ENCODE measurements around the gene MMP13.
"Not testable (repeated sequence)": the region's sequence is repeated elsewhere in the genome, so short reads cannot be mapped to it uniquely, and the experiment has no call there.

The MMP13 gene

DNA sequence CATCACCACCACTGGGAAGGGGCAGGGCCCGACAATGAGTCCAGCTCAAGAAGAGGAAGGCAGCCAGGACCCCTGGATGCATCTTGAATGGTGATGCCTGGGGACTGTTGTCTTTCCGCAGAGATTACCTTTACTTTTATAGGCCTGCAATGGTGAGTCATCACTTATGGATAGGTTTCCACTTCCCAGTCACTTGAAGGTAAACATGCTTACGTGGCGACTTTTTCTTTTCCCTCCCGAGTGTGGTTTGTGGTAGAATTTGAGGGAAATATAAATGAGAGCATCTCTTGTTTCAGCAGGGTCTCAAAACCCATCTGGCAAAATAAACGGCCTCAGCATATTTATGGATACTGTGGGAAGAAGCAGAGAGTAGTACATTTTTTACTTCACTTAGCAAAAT, at the start of gene MMP13:
Gene MMP13 (minus strand): TSS at position 109 of the 400 bp plus-strand sequence. CDS start 27 bp downstream, at position 82.
- no peak for DNase-seq

DNA sequence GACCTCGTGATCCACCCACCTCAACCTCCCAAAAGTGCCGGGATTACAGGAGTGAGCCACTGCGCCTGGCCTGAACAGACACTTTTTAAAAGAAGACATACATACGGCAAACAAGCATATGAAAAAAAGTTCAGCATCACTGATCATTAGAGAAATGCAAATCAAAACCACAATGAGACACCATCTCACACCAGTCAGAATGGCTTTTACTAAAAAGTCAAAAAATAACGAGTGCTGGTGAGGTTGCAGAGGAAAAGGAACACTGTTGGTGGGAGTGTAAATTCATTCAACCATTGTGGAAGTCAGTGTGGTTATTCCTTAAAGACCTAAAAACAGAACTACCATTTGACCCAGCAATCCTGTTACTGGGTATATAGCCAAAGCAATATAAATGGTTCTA, 48.7 kb upstream of the MMP13 start:
- not testable (repeated sequence) for DNase-seq

DNA sequence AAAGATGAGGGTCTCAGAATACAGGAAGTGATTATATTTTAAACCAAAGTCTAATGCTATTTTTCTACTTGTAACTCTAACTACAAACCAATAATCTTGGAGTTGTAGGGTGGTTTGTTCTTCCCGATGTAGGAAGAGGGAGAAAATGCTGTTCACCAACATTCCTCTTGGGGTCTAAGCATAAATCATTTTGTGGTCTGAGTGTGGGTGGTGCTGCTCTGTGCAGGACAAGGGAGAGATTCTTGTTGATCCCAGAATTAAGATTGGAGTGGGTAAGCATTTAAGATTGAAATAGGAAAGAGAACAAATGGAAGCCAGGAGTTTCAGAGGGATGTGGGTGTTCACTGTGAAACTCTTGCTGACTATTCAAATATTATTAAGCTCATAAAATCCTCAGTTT, 38.6 kb upstream of the MMP13 start:
- no peak for DNase-seq

DNA sequence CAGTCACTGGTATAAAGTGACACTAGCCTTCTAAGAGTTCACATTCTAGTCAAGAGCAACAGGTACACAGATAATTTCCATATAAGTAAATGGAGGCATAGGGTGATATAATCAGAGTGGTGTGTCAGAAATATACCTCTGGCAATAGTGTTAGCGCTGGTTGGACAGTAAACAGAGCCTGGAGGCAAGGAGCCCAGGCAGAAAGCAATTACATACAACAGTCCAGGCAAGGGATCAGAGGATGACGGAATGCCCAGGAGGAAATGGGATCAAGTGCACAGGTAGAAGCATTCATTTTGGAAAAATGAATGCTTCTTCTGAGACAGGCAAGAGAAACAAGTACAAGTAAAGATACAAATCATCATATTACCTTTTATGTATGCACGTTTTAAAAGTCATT, 36.2 kb upstream of the MMP13 start:
- no peak for DNase-seq

DNA sequence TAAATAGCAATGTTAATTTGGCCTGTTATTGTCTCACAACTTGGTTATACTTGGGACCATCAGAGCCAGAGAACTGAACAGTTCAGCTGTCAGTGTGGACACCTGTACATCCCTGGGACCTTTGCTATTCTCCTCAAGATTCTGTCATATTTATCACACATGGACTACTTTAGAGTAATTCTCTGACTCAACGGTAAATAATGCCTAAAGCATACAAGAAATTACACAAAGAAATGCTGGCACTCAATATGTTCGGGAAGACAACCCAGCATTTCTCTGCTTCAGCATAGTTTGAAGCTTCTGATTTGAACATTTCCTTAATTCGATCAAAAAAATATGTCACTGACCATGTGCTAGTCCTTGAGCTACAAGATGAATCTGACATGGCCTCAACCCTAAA, 34.6 kb upstream of the MMP13 start:
- no peak for DNase-seq

DNA sequence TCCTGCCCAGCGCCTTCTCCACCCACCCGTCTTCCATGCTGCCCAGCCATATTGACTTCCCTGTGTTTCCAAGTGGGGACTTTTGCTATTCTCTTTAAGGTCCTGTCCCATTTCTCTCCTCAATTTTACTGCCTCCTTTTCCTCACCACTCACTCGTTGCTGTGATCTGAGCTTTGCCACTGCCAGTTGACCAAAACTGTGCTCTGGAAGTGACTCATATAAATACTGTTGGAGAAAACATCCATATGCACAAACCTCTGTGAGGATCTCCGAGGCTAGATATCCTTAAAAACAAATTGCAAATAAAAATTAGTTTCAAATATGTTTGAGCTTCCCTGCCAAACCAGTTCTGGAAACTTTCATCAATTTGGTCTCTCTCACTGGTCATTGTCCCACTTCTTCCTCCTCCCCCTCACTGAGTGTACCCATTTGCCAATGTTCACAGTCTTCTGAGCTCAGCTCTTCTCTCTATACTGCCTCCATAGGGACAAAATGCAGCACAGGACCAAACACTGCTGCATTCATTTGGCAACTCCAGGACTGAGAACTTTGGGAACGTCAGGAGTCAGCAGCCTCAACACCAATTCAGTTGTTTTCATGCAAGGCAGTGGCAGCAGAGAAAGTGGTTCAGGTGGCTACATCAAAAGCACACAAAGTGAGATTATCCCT, 34.0 kb upstream of the MMP13 start:
- DNase-seq = no peak

DNA sequence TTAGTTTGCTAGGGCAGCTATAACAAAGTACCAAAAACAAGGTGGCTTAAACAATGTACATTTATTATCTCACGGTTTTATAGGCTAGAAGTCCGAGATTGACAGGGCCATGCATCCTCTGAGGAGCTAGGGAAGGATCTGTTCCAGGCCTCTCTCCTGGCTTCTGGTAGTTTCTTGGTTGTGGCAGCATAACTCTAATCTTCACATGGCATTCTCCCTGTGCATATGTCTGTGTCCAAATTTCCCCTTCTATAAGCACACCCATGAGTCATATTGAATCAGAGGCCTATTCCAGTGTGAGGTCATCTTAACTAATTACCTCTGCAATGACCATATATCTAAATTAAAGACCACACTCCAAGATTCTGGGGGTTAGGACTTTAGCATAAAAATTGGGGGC, 31.3 kb upstream of the MMP13 start:
- DNase-seq = no peak

DNA sequence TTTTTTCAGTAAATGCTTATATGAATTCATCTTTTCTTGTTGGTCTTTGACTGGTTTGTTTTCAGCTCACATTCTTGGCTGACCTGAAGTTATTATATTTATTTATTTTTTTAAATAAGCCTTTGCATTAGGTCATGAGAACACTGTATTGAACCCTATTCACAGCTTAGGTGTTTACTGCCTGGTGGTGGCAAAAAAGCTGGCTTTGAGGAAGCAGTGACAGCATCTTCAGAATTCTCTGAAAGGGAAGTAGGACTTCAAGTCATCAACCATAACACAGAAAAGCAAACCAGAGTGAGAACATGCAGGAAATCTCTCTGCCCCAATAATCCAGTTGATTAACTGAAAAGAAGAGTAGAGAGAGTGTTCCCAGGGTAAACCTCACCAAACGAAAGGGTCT, 30.3 kb upstream of the MMP13 start:
- no peak for DNase-seq

DNA sequence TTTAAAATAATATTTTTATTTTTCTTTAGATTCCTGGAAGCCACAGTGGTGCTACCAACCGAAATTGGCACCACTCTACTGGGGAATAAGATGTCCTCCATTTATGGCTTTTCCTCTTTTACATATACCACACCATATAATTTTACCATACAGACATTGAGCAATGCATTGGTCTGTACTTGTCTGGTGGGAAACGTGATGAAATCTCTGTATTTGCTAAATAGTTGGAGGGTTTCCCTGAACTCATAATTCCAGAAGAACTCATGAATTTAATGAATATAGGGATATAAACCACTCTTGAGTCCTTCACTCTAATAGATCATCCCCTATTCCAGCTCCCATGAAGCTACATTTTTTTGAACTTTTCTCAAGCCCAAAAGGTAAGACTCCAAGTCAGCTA, 28.0 kb upstream of the MMP13 start:
- DNase-seq = no peak

DNA sequence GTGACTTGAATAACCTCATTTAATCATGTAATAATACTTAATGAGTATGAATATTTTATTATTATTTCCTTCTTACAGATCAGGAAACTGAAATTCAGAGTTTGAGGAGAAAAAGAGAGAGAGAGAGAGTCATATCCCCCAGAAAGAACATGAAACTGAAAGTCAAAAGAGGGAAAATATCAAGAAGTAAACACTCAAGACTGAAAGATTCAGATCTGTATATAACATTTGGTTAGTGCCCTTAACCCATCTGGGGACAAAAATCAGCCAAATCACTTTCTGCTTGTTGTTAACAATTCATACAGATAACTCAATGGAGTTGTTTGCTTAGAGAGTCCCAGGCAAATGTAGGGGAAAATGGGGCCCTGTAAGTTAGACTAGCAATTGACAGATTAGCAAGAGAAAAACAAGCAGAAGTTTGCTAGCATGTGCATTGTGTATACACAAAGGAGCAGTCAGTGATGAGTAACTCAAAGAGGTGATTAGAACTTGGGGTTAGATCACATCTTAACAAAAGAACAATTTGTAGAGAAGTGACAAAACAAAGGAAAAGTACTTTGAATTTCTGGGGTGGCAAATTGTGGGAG, 25.9 kb upstream of the MMP13 start:
- DNase-seq = no peak

DNA sequence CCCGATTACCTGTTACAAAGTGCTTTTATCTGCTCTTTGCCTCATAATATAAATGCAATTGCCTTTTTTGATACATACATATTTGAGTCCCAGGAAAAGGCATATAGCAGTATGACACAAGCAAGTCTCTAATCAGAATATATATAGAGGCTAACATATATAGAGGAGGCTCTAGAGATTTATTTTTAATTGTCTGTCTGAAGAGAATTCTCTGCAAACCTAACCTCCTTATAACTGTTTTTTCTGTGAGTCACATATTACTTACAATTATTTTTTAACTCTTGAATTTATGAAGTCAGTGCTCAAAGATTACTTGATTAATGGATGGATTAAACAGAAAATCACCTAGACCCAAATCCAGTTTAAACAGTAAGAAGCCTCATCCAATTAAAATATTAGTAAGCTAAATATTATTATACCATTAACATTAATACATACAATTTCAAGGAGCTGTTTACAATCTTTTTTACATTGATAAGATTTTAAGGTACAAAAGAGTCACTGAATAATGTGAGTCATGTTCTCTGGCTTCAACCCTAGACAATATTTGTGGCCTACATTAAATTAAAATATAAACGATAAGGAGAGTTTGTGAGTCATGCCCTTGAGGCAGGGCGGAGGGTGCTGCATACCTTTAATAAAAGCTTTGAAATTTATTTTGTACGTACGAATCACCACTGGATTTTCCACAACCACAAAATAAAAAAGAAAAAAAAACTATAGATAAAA, 19.2 kb upstream of the MMP13 start:
- no peak for DNase-seq

DNA sequence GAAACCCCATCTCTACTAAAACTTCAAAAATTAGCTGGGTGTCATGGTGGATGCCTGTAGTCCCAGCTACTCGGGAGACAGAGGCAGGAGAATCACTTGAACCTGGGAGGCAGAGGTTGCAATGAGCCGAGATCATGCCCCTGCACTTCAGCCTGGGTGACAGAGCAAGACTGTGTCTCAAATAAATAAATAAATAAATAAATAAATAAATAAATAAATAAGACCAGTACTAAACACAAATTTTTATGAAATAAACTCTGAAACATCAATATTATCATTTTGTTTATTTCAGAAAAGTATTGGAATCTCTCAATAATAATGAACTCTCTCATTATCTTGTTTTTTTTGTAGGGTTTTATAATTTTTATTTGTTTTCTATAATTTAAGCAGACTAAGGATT, 18.2 kb upstream of the MMP13 start:
- not testable (repeated sequence) for DNase-seq

DNA sequence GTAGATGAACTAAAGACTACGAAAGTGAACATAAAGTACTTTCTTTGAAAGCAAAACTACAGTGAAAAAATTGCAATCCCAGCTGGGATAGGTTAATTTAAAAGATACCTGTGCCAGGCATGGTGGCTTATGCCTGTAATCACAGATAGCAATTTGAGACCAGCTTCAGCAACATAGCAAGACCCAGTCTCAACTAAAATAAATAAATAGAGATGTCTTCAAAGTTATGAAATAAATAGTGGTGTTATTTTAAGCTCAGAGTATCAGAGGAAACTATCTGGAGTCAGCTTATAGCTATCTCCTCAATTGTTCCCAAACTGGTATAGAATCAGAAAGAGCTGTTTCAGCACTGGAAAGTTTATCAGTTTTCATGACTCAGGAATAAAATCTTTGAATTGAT, 17.3 kb upstream of the MMP13 start:
- no peak for DNase-seq

DNA sequence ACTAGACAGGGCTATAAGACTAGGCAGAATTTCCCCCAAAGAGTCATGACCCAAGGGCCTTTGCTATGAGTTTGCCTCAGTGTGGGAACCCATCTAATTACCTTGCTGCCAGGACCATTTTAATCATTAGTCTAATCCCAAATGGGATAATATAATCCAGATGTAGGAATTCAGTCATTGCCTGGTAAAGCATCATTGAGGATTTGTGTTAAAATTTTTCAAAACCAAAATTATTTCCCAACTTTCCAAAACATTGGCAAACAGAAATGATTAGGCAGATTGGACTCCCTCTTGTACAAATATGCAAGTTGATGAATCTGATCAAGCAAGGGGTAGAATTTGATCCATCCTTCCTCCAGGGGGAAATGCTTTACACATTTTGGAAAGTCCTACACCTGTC, 16.2 kb upstream of the MMP13 start:
- DNase-seq = no peak

DNA sequence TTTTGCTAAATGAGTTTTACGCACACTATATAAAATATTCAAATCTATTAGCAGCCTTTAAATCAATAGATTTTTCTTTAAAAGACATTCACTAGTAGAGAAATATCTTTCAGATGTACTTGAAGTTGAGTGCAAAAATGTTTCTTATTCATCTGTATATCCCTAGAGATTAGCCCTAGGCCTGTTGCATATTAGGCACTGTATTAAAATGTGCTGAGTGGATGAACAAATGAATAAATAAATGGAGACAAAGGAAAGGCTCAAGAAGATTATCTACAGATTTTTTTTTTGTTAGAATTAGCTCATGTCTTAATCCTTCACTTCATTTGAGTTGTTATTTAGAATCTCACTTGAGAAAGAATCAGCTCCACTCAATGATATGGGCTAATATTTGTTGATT, 12.0 kb upstream of the MMP13 start:
- no peak for DNase-seq

DNA sequence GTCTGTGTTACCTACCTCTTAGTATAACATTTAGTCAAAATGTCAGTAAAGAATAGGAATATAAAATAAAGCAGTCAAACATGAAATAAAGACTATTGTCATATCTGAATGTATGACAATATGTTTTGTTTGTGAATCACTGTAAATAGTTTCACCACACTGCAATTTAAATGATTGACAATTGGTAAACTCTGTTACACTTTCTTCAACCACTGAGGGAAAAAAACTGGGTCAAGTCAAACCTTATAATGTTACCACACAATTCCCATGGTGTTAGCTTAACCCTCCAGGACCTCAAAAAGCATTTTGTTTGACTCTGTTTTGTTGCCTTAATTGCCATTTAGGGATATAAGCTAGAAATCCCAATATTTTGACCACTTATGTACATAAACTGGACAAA, 10.5 kb upstream of the MMP13 start:
- DNase-seq = no peak

DNA sequence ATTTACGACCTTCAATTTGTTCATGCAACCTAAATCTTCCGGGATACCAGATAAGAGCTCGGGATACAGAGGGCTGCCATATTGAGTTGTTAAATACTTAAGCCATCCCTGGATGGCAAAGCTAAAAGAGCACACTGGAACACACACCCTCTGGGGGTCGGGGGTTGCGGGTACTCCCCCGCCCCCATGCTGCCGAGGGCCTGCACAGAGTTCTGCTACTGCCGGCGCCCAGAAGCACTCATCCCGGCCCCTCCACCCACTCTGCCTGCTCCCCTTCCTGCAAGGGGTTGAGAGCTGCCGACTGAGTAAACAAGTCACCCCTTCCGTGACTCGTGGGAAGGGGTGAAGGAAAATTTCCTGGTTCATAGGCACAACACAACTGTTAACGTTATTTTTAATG, 9.3 kb upstream of the MMP13 start:
- DNase-seq = no peak

DNA sequence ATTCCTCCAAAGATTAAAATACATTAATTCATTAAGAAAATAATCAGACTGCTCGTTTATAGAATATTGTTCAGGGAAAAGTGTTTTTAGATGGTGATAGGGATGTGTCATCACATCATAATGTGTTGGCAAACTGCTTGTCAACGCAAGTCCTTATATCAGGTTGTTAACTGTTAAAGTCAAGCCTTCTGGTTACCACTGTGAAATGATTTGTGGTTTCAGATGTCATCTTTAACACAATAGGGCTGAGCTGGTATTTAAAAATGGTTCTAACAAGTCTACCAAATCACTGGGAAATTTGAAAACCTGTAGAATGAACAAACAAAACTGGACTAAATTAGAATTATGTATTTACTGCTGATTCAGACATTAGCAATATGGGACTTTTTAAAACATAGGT, 2.4 kb upstream of the MMP13 start:
- DNase-seq = no peak

DNA sequence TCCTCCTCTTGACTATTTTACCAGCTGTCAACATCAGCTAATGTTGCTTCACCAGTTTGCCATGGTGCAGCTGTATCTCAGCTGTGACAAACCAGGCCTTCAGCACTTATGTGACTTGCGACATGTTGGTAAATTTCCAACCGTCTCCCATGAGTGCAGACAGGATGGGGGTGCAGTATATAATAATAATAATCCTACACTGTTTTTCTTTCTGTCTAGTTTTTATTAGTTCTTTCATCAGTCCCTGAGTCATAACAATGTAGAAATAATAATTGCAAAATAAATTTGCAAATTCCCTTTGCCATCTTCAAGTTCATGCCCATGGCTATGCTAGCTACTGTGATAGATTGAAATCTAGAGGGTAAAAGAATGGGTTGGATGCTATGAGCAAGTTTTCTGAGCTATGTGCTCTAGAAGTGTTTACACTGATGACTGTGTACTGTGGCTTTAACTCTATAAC, 4.9 kb downstream of the MMP13 start:
- no peak for DNase-seq

DNA sequence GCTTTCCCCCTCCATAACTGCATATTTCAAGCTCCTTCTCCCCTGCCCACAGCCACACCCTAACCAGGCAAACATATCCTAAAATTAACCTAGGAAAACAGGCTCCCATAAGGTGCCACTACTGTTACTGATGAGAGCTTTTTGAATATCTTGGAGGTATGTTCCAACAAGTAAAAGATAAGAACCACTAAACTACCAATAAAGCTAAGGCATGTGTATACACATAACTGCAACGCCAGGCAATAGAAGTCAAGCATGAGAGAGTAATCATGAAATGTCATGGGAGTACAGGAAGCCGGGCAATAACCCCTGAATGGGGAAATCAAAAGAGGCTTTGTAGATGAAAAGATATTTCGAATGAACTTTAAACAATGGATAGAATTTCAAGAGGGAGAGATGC, 9.3 kb downstream of the MMP13 start:
- no peak for DNase-seq

DNA sequence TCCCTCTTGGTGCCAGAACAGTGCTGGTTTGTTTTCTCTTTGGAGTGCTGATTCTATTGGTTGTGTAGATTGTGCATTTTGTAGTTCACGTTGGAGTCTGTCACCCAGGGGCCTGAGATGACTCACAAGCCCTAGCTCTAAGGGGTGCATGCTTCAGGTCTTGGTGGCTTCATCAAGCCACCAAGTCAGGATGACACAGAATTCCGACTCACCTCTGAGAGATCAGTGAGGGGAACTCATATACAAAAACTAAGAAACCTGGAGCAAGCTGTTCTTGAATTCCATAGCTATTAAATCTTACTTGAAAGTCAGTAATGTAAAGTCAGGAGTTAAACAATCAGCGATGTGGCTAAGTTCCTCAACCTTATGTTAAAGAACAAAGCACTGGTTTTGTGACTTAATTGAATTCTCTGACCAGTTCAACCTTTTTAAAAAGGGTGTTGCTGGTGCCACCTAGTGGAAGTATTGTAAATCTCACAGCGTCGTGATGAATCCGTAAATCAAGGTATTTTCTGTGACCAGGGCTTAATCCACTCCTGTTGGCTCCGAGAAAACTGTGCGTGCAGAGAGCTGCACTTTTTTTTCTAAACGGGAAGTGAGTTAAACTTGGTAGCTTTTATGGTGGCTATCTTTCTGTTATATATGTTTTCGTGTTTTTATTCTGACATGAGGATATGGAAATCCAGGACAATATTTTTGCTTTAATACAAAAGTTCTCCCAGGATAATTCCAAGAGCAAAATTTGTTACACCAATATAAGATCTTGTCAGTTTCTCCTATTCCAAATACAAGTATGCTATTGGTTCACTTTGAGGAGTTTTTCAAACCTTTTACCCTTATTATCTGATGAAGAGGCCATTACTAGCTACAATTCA, 14.6 kb downstream of the MMP13 start:
- peak; percentile 16 for DNase-seq

DNA sequence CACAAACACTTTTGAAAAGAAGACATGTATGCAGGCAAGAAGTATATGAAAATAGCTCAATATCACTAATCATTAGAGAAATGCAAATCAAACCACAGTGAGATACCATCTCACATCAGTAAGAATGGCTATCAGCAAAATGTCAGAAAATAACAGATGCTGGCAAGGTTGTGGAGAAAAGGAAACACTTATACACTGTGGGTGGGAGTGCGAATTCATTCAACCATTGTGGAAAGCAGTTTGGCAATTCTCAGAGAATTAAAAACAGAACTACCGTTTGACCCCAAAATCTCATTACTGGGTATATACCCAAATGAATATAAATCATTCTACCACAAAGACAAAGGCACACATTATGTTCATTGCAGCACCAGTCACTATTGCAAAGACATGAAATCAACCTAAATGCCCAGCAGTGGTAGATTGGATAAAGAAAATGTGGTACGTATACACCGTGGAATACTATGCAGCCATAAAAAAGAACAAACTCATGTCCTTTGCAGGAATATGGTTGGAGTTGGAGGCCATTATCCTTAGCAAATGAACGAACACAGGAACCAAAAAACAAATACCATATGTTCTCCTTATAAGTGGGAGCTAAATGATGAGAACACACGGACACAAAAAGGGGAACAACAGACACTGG, 18.5 kb downstream of the MMP13 start:
- DNase-seq = no peak

DNA sequence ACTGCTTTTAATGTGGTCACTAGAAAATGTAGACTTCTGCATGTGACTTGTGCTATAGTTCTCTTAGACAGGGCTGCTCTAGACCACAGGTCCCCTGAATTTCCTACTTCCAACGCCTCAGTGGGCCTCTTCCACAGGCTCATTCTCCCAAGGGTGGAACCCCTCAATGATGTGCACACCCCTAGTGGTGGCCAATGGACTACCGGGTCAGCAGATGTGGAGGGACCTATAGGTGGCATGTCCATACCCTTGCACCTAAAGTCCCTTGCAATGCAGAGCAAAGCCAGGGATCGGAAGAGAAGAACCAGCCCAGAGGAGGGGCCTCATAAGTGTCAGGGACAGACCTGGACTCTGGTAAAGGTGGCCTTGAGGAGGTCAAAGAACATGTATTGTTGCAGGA, 20.0 kb downstream of the MMP13 start:
- DNase-seq = no peak
